ENCODE measurements around the gene TSEN54. TPM values are rescaled to one million over a fixed set of nuclear protein-coding genes. Genes with fewer than 3 reads are reported as not detected.

The TSEN54 gene
- total RNA-seq, 1 donor, result 8.0 TPM

DNA sequence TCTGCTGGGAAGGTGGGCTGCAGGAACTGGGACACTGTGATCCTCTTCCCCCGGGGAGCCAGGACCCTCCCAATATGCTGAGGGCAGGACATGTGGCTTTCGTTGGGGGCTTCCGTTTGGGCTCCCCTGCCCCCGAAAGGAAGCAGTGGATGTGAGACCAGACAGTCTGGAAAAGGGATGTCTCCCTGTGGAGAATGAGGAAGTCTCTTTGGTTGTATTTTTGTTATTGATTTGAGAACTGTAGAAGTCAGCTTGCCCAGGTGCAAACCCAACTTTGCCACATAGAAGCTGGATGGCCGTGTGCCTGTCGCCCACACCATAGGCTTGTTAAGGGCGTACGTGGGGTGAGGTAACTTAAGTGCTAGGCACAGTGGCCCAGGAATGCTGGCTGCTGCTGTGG, 27.9 kb downstream of the TSEN54 start:
- H3K4me3 ChIP-seq (ENCODE audit: low read depth, low read length), result no peak overlapping the region
- no peak for DNase-seq (ENCODE audit: low read depth)
- TF ChIP-seq, protein P1, sequence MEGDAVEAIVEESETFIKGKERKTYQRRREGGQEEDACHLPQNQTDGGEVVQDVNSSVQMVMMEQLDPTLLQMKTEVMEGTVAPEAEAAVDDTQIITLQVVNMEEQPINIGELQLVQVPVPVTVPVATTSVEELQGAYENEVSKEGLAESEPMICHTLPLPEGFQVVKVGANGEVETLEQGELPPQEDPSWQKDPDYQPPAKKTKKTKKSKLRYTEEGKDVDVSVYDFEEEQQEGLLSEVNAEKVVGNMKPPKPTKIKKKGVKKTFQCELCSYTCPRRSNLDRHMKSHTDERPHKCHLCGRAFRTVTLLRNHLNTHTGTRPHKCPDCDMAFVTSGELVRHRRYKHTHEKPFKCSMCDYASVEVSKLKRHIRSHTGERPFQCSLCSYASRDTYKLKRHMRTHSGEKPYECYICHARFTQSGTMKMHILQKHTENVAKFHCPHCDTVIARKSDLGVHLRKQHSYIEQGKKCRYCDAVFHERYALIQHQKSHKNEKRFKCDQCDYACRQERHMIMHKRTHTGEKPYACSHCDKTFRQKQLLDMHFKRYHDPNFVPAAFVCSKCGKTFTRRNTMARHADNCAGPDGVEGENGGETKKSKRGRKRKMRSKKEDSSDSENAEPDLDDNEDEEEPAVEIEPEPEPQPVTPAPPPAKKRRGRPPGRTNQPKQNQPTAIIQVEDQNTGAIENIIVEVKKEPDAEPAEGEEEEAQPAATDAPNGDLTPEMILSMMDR (IDR thresholded peaks at IDR 0.05; ENCODE audit: insufficient read depth, low read length), result no peak

DNA sequence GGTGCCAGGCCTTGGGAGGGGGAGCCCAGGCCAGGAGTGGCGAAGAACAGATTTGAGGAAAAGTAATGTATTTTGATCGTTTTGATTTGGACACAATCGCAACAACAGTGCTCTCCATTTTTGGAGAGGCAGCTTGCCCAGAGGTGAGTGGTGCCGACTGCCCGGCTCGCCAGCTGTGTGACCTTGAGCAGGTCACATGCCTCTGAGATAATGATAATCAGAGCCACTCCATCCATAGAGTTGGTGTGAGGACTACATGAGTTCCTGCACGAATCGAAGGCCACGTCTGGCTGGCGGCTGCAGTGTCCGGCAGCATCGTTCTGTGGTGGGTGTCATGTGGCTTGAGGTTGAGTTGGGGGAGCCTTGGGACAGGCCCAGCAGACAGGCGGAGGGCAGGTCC, 29.9 kb downstream of the TSEN54 start:
- TF ChIP-seq, protein P1 (IDR thresholded peaks at IDR 0.05; ENCODE audit: insufficient read depth, low read length), result no peak
- no peak overlapping the region for H3K4me3 ChIP-seq (ENCODE audit: low read depth, low read length)
- DNase-seq (ENCODE audit: low read depth), result no peak

DNA sequence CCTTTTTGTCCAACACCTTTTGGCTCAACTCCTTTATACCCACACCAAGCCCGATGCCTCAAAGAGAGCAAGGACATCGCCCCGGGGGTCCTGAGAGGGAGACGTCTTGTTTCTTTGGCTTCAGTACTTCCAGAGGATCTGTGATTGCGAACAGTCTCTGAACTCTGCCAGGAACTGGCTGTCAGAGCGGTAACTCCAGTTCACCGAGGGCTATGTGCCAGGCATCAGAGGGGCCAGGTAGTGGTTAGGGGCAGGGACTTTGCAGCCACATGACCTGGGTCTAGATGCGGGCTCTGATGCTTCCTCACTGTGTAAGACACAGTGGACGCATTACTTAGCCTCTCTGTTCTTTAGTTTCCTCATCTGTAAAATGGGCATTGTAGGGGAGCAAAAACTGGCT, 30.8 kb downstream of the TSEN54 start:
- TF ChIP-seq, protein P1 (IDR thresholded peaks at IDR 0.05; ENCODE audit: insufficient read depth, low read length), result no peak
- H3K4me3 ChIP-seq (ENCODE audit: low read depth, low read length), result no peak overlapping the region
- no peak for DNase-seq (ENCODE audit: low read depth)

DNA sequence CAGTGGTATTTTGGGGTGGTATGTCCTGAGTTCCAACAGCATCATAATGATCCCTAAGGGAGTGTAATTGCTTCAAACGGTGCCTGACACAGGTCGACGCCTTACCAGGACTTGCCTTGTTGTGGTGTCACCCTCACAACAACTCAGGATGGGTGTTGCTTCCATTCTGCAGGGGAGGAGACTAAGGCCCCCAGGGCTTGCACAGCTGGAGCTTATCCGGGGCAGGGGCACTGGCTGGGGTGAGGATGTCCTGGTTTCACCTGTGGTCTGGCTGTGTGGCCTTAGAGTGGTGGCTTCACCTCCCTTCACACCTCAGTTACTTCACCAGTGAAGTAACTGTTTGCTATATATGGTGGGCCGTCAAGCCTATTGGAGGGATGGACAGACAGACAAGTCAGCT, 32.5 kb downstream of the TSEN54 start:
- no peak for DNase-seq (ENCODE audit: low read depth)
- TF ChIP-seq, protein P1 (IDR thresholded peaks at IDR 0.05; ENCODE audit: insufficient read depth, low read length), result no peak
- no peak overlapping the region for H3K4me3 ChIP-seq (ENCODE audit: low read depth, low read length)

DNA sequence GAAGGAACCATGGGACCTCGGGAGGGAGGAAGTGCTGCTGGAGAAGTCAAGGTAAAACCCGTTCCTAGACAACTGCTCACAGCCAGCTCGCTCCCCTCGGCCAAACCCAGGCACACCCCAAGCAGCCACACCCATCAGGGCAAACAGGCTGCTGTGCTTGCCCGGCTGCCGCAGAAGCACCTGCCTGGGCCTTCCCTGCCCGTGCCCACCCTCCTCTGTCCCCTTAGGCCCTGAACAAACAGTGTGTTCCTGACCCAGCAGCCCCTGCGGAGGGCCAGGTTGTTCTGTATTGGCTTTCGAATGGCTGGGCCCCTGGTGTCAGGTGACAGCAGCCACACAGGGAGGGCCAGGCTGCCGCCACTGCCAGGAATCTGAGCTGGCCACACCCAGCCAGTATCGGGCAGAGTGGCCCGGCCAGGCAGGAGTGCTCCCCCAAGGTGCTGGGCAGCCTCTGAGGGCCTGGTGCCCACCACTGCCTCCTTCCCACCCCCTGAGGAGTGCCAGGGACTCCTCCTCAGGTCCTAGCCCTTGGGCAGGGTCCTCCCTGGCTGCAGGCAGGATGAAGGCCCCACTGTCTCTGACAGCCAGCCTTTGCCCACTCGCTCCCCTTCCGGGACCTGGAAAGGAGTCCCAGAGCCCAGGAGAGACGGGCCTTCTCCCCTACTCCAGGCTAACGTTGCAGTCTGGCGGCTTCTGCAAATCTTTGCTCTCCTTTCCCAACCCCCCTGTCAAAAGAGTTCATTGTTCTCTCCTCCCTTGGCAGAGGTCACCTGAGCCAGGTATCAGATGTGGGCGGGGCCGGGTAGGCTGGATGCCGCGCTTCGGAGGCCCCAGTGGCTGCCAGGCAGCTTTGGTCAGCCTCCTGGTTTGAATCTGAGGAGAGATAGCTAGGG, 33.2 kb downstream of the TSEN54 start:
- no peak for DNase-seq (ENCODE audit: low read depth)
- no peak overlapping the region for H3K4me3 ChIP-seq (ENCODE audit: low read depth, low read length)
- TF ChIP-seq, protein P1 (IDR thresholded peaks at IDR 0.05; ENCODE audit: insufficient read depth, low read length), result no peak

DNA sequence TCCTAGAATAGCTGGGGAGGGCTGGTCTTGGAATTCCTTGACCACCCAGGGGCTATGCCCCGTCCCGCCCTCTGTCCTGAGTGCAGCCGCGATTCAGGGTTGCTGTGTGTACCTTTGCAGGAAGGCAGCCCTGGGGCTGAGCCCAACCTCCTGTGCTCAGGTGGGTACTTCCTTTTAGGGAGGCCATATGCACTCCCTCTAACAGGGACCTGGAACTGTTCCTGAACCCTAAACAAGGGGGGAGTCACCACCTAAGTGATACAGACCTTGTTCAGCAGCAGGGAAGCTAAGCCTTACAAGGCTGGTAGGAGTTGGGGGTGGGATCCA, 33.8 kb downstream of the TSEN54 start:
- TF ChIP-seq, protein P1 (IDR thresholded peaks at IDR 0.05; ENCODE audit: insufficient read depth, low read length), result no peak
- DNase-seq (ENCODE audit: low read depth), result no peak
- no peak overlapping the region for H3K4me3 ChIP-seq (ENCODE audit: low read depth, low read length)

DNA sequence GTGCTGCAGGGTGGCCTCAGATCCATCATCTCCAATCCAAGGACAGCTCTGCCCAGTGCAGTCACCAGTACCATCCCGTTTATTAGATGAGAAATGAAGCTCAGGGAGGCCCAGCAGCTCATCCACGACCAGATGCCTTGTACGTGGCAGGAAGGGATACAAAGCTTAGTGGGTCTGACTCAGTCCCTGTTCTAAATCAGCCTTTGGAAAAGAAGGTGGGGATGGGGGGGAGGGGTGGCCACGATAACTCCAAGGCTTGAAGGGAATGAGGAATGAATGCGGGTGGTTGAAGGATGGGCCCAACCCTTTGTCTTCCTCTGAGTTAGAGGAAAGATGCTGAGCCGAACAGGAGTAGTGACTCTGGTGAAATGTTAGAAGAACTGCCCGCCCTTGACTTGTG, 34.9 kb downstream of the TSEN54 start:
- TF ChIP-seq, protein P1 (IDR thresholded peaks at IDR 0.05; ENCODE audit: insufficient read depth, low read length), result no peak
- no peak for DNase-seq (ENCODE audit: low read depth)
- no peak overlapping the region for H3K4me3 ChIP-seq (ENCODE audit: low read depth, low read length)

Measured in fibroblast of the aortic adventitia (primary cell).